WTC11 (cell line): ENCODE data around the gene C16orf74. TPM values are rescaled to one million over a fixed set of nuclear protein-coding genes. Genes with fewer than 3 reads are reported as not detected.

Source experiments
- ARID4B ChIP-seq: sonication (generic); formaldehyde crosslinking; IDR thresholded peaks from 2 replicates; pipeline ENCODE4 v1.8.0; 2023; ENCODE audit warnings: missing genetic modification reagents, mild to moderate bottlenecking, borderline replicate concordance
- ATF1 ChIP-seq: sonication (generic); formaldehyde crosslinking; IDR thresholded peaks from 2 replicates; pipeline ENCODE4 v1.8.1; 2023; ENCODE audit warnings: mild to moderate bottlenecking, moderate library complexity, missing genetic modification reagents
- FOXP1 ChIP-seq: sonication (generic); formaldehyde crosslinking; IDR thresholded peaks from 2 replicates; pipeline ENCODE4 v1.8.0; 2022; ENCODE audit warnings: missing genetic modification reagents, mild to moderate bottlenecking, moderate library complexity, borderline replicate concordance
- FOXP4 ChIP-seq: sonication (generic); formaldehyde crosslinking; IDR thresholded peaks from 2 replicates; pipeline ENCODE4 v1.8.0; 2022; ENCODE audit warnings: mild to moderate bottlenecking, missing genetic modification reagents
- HMGA2 ChIP-seq: fragments of 250-450 bp; sonication (Bioruptor Pico); IDR thresholded peaks from 2 replicates; pipeline ENCODE4 v1.4.0; 2021; ENCODE audit warnings: mild to moderate bottlenecking, moderate library complexity
- JAZF1 ChIP-seq: fragments of 250-450 bp; sonication (Bioruptor Pico); IDR thresholded peaks from 2 replicates; pipeline ENCODE4 v1.9.0; 2021; ENCODE audit warnings: moderate library complexity, mild to moderate bottlenecking, inconsistent platforms
- JUN ChIP-seq: sonication (generic); formaldehyde crosslinking; IDR thresholded peaks from 2 replicates; pipeline ENCODE4 v1.8.0; 2023; ENCODE audit warnings: mild to moderate bottlenecking, missing genetic modification reagents
- KAT7 ChIP-seq: sonication (generic); formaldehyde crosslinking; IDR thresholded peaks from 2 replicates; pipeline ENCODE4 v1.8.1; 2023; ENCODE audit warnings: missing genetic modification reagents, mild to moderate bottlenecking, borderline replicate concordance
- NFATC4 ChIP-seq: fragments of 250-450 bp; sonication (Bioruptor Pico); IDR thresholded peaks from 2 replicates; pipeline ENCODE4 v1.9.0; 2021; ENCODE audit warnings: mild to moderate bottlenecking
- NFE2L1 ChIP-seq: sonication (generic); formaldehyde crosslinking; IDR thresholded peaks from 2 replicates; pipeline ENCODE4 v1.8.1; 2023; ENCODE audit warnings: missing genetic modification reagents
- OVOL2 ChIP-seq: fragments of 250-450 bp; sonication (Bioruptor Pico); IDR thresholded peaks from 2 replicates; pipeline ENCODE4 v1.9.0; 2021; ENCODE audit warnings: mild to moderate bottlenecking, borderline replicate concordance
- RORB ChIP-seq: fragments of 250-450 bp; sonication (Bioruptor Pico); IDR thresholded peaks from 2 replicates; pipeline ENCODE4 v1.9.0; 2021; ENCODE audit warnings: mild to moderate bottlenecking
- TCF7 ChIP-seq: sonication (generic); formaldehyde crosslinking; IDR thresholded peaks from 2 replicates; pipeline ENCODE4 v1.8.0; 2022; ENCODE audit warnings: mild to moderate bottlenecking, low read depth, missing genetic modification reagents, moderate library complexity
- TEAD1 ChIP-seq: sonication (generic); formaldehyde crosslinking; IDR thresholded peaks from 2 replicates; pipeline ENCODE4 v1.8.0; 2022; ENCODE audit warnings: mild to moderate bottlenecking, missing genetic modification reagents
- TP53 ChIP-seq: sonication (generic); formaldehyde crosslinking; IDR thresholded peaks from 2 replicates; pipeline ENCODE4 v1.8.1; 2023; ENCODE audit warnings: mild to moderate bottlenecking, missing genetic modification reagents
- USF2 ChIP-seq: sonication (generic); formaldehyde crosslinking; IDR thresholded peaks from 2 replicates; pipeline ENCODE4 v1.8.1; 2023; ENCODE audit warnings: mild to moderate bottlenecking, missing genetic modification reagents, moderate library complexity
- ZMAT4 ChIP-seq: fragments of 250-450 bp; sonication (Bioruptor Pico); IDR thresholded peaks from 2 replicates; pipeline ENCODE4 v1.9.0; 2021; ENCODE audit warnings: mild to moderate bottlenecking
- ZNF121 ChIP-seq: sonication (generic); formaldehyde crosslinking; IDR thresholded peaks from 2 replicates; pipeline ENCODE4 v1.8.0; 2023; ENCODE audit warnings: missing genetic modification reagents
- ZNF138 ChIP-seq: sonication (generic); formaldehyde crosslinking; conservative IDR thresholded peaks from 2 replicates; pipeline ENCODE4 v1.8.1; 2022; ENCODE audit warnings: mild to moderate bottlenecking, moderate library complexity, missing genetic modification reagents
- ZNF219 ChIP-seq: sonication (generic); formaldehyde crosslinking; IDR thresholded peaks from 2 replicates; pipeline ENCODE4 v1.8.0; 2023; ENCODE audit warnings: missing genetic modification reagents, mild to moderate bottlenecking, borderline replicate concordance
- ZNF396 ChIP-seq: fragments of 250-450 bp; sonication (Bioruptor Pico); IDR thresholded peaks from 2 replicates; pipeline ENCODE4 v1.8.0; 2021; ENCODE audit warnings: mild to moderate bottlenecking, moderate library complexity, borderline replicate concordance
- ZNF416 ChIP-seq: fragments of 250-450 bp; sonication (Bioruptor Pico); IDR thresholded peaks from 2 replicates; pipeline ENCODE4 v1.9.0; 2021; ENCODE audit warnings: mild to moderate bottlenecking, inconsistent platforms
- ZNF532 ChIP-seq: fragments of 250-450 bp; sonication (Bioruptor Pico); IDR thresholded peaks from 2 replicates; pipeline ENCODE4 v1.9.0; 2021; ENCODE audit warnings: mild to moderate bottlenecking, borderline replicate concordance
- total RNA-seq: library from RNA; stranded (reverse); gene quantifications from 3 replicates; pipeline ENCODE4 v1.2.3, GENCODE V29; 2021
- TF ChIP-seq, protein P1 (sequence below): sonication (generic); formaldehyde crosslinking; conservative IDR thresholded peaks from 2 replicates; pipeline ENCODE4 v1.8.1; 2022; ENCODE audit warnings: mild to moderate bottlenecking, missing genetic modification reagents
- TF ChIP-seq, protein P2 (sequence below): sonication (generic); formaldehyde crosslinking; IDR thresholded peaks from 2 replicates; pipeline ENCODE4 v1.8.1; 2023; ENCODE audit warnings: mild to moderate bottlenecking, moderate library complexity, missing genetic modification reagents

C16orf74 gene
- total RNA-seq, 1 experiment from 2014 or later = 8.3 TPM

GRCh38 chr16:85799497-85800320, 48.8 kb upstream of the C16orf74 start, which contains the start of the genes COX4I1 and EMC8 (continued):
- TF ChIP-seq ARID4B (CRISPR knock-in tag) (peak; percentile 80; the same call in 1 of the 2 replicates), NFATC4 (CRISPR knock-in tag) (no peak), HMGA2 (CRISPR knock-in tag) (no peak), ZNF532 (CRISPR knock-in tag) (no peak), RORB (CRISPR knock-in tag) (no peak), TP53 (CRISPR knock-in tag) (peak; percentile 74; the same call in 1 of the 2 replicates), TCF7 (CRISPR knock-in tag) (0 out of 2 replicates have a peak, but pooled peaks have one; percentile 1), USF2 (CRISPR knock-in tag) (peak; percentile 43), ZNF396 (CRISPR knock-in tag) (no peak), TEAD1 (CRISPR knock-in tag) (no peak; the same call in 1 of the 2 replicates), ZNF219 (no peak), ZNF121 (CRISPR knock-in tag) (no peak), ZMAT4 (no peak), FOXP4 (CRISPR knock-in tag) (no peak), KAT7 (CRISPR knock-in tag) (no peak), JUN (CRISPR knock-in tag) (no peak), FOXP1 (CRISPR knock-in tag) (no peak; the same call in 1 of the 2 replicates), JAZF1 (no peak), OVOL2 (no peak), ZNF138 (CRISPR knock-in tag) (no peak), ZNF416 (0 out of 2 replicates have a peak, but pooled peaks have one; percentile 49), NFE2L1 (CRISPR knock-in tag) (peak; percentile 8; the same call in 1 of the 2 replicates), ATF1 (CRISPR knock-in tag) (no peak)
- TF ChIP-seq, protein P1, sequence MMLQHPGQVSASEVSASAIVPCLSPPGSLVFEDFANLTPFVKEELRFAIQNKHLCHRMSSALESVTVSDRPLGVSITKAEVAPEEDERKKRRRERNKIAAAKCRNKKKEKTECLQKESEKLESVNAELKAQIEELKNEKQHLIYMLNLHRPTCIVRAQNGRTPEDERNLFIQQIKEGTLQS (CRISPR knock-in tag) = no peak
- TF ChIP-seq, protein P2, sequence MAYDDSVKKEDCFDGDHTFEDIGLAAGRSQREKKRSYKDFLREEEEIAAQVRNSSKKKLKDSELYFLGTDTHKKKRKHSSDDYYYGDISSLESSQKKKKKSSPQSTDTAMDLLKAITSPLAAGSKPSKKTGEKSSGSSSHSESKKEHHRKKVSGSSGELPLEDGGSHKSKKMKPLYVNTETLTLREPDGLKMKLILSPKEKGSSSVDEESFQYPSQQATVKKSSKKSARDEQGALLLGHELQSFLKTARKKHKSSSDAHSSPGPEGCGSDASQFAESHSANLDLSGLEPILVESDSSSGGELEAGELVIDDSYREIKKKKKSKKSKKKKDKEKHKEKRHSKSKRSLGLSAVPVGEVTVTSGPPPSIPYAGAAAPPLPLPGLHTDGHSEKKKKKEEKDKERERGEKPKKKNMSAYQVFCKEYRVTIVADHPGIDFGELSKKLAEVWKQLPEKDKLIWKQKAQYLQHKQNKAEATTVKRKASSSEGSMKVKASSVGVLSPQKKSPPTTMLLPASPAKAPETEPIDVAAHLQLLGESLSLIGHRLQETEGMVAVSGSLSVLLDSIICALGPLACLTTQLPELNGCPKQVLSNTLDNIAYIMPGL (CRISPR knock-in tag) = peak; percentile 92
